ENCODE data around the gene GNA14.

GNA14 gene

GRCh38 chr9:77488439-77489126, 159.5 kb downstream of the GNA14 start:
- FAIRE-seq (no peak), DNase-seq (ENCODE audit: insufficient read length, low spot score) (no peak)
- no peak for TF ChIP-seq CTCF (IDR thresholded peaks at IDR 0.05; ENCODE audit: insufficient read depth, missing control alignments)

GRCh38 chr9:77486968-77487367, 161.2 kb downstream of the GNA14 start:
- FAIRE-seq (no peak), DNase-seq (ENCODE audit: insufficient read length, low spot score) (no peak)
- TF ChIP-seq CTCF (IDR thresholded peaks at IDR 0.05; ENCODE audit: insufficient read depth, missing control alignments): no peak

- DNase-seq (ENCODE audit: insufficient read length, low spot score) (no peak), FAIRE-seq (no peak)
- no peak for TF ChIP-seq CTCF (IDR thresholded peaks at IDR 0.05; ENCODE audit: insufficient read depth, missing control alignments)
Observed at GRCh38 chr9:77486463-77486862, 161.7 kb downstream of the GNA14 start.

GRCh38 chr9:77475641-77476473, 172.3 kb downstream of the GNA14 start:
- TF ChIP-seq CTCF (IDR thresholded peaks at IDR 0.05; ENCODE audit: insufficient read depth, missing control alignments): no peak
- no peak for DNase-seq (ENCODE audit: insufficient read length, low spot score)
- no peak for FAIRE-seq

DNA sequence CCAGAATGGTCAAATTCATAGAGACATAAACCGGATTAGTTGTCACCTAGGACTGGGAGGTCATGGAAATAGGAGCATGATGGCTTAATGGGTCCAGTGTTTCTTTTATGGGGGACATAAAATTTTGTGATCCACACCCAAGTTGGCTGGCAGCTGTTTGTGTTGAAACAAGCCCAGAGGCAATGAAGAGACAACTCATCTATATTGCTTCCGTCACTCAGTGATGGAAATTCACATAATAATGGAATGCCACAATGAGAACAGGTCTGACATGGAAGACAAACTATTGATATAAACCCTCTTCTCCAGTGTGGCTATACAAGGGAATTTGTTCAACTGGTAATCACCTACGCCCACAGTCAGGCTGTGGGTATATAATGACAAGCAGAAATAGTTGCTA, 173.2 kb downstream of the GNA14 start:
- FAIRE-seq (no peak), DNase-seq (ENCODE audit: insufficient read length, low spot score) (no peak)
- no peak for TF ChIP-seq CTCF (IDR thresholded peaks at IDR 0.05; ENCODE audit: insufficient read depth, missing control alignments)

- DNase-seq (ENCODE audit: insufficient read length, low spot score) (no peak), FAIRE-seq (no peak)
- no peak for TF ChIP-seq CTCF (IDR thresholded peaks at IDR 0.05; ENCODE audit: insufficient read depth, missing control alignments)
Observed at GRCh38 chr9:77472646-77473045, 175.5 kb downstream of the GNA14 start.

DNA sequence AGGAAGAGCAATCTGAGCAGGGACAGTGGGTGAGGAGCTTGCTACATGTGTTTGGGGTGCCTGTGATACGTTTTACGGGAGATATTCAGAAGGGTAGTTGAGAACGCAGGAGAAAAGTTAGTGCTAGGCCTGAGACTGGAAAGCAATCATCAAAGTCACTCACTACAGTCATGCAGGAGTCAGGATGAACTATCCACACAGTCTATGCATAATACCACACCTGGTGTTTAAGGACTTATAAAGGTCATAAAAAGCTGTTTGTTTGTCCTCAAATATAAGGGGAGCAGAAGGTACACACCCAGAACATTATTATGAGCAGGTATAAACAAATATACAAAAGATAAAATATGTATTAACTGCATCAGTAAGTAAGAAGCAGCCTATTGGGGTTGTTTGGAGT, 176.6 kb downstream of the GNA14 start:
- no peak for DNase-seq (ENCODE audit: insufficient read length, low spot score)
- no peak for TF ChIP-seq CTCF (IDR thresholded peaks at IDR 0.05; ENCODE audit: insufficient read depth, missing control alignments)
- no peak for FAIRE-seq

Data from D721Med (cell line).